Prostate gland (tissue), 2 donors: Measurements from ENCODE around the gene FARP2. TPM values are rescaled to one million over a fixed set of nuclear protein-coding genes. Genes with fewer than 3 reads are reported as not detected.

Experiments
- DNase-seq: peaks from one replicate; pipeline ENCODE4 v3.0.0-alpha.2; 2019; ENCODE audit warnings: low spot score
- H3K27ac ChIP-seq, 2 donors: fragments of 200-600 bp; sonication (generic); 2 replicates each; pipeline ENCODE4 v1.5.1; 2017 to 2019
- H3K27me3 ChIP-seq: fragments of 200-600 bp; sonication (generic); replicated peaks from 2 replicates; pipeline ENCODE4 v1.5.1; 2019; ENCODE audit not compliant: insufficient read depth
- H3K36me3 ChIP-seq, 2 donors: fragments of 200-600 bp; sonication (generic); 1 replicate in 1 of 2; 2 replicates in 1 of 2; pipeline versions ENCODE4 v1.5.1 to v1.8.1; 2017 to 2019
- H3K4me1 ChIP-seq: fragments of 200-600 bp; sonication (generic); replicated peaks from 2 replicates; pipeline ENCODE4 v1.5.1; 2019
- H3K4me3 ChIP-seq, 2 donors: fragments of 200-600 bp; sonication (generic); 2 replicates each; pipeline ENCODE4 v1.5.1; 2017 to 2019
- H3K9me3 ChIP-seq: fragments of 200-600 bp; sonication (generic); 2 replicates; pipeline ENCODE4 v1.5.1; 2017
- POLR2A ChIP-seq: fragments of 450-650 bp; IDR thresholded peaks from one replicate; pipeline ENCODE4 v1.6.1; 2016; ENCODE audit warnings: antibody characterized with exemption, mild to moderate bottlenecking
- POLR2AphosphoS5 ChIP-seq: sonication (generic); formaldehyde crosslinking; IDR thresholded peaks from one replicate; pipeline ENCODE4 v1.6.1; 2017; ENCODE audit warnings: antibody characterized with exemption
- WGBS: methylation state at CpG from one replicate; pipeline ENCODE4 v1.1.5; 2018; 5-methylcytosine and 5-hydroxymethylcytosine counted together
- intact Hi-C: fragments of 100-400 bp; cut with DNase I; formaldehyde crosslinking; loops from one replicate; pipeline ENCODE4 v1.14.2; 2022
- total RNA-seq, 2 donors: library from RNA; depleted of rRNA; stranded (reverse); fragments of >200 nt; gene quantifications; one replicate each; pipeline ENCODE4 v1.1.0, GENCODE V29; 2016
- TF ChIP-seq, protein P1 (sequence below), 4 experiments: fragments of 200-600 bp in 2 of 4; fragments of 450-650 bp in 2 of 4; sonication (generic) in 2 of 4; IDR thresholded peaks; 1 replicate in 3 of 4; 2 replicates in 1 of 4; pipeline ENCODE4 v1.5.1; 2016 to 2019; ENCODE audit warnings: antibody characterized with exemption in 4 of 4, mild to moderate bottlenecking in 2 of 4, moderate library complexity in 2 of 4

FARP2 gene
- total RNA-seq, 2 donors from 2014 or later, result 32.4 to 35.9 TPM

DNA sequence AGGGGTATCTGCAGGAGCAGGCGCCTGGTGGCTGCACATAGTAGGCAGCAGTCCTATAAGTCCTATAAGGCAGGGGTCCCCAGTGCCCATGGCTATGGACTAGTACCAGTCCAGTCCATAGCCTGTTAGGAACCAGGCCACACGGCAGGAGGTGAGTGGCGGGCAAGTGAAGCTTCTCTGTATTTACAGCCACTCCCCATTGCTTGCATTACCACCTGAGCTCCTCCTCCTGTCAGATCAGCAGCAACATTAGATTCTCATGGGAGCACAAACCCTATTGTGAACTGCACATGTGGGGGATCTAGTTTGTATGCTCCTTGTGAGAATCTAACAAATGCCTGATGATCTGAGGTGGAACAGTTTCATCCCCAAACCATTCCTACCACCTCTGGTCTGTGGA lies 119.2 kb downstream of the FARP2 start:
- H3K4me1 ChIP-seq, result no peaks in the 10 kb centered on the region
- 74% methylated on average over 3 of the region's 3 CpGs for WGBS
- H3K36me3 ChIP-seq, result no peaks in the 10 kb centered on the region
- DNase-seq, result no peak
- no peaks in the 10 kb centered on the region for H3K27me3 ChIP-seq
- H3K4me3 ChIP-seq, result no peak overlapping the region
- intact Hi-C loops, result no loop called here
- H3K27ac ChIP-seq, result no peak overlapping the region
- TF ChIP-seq, protein P1, sequence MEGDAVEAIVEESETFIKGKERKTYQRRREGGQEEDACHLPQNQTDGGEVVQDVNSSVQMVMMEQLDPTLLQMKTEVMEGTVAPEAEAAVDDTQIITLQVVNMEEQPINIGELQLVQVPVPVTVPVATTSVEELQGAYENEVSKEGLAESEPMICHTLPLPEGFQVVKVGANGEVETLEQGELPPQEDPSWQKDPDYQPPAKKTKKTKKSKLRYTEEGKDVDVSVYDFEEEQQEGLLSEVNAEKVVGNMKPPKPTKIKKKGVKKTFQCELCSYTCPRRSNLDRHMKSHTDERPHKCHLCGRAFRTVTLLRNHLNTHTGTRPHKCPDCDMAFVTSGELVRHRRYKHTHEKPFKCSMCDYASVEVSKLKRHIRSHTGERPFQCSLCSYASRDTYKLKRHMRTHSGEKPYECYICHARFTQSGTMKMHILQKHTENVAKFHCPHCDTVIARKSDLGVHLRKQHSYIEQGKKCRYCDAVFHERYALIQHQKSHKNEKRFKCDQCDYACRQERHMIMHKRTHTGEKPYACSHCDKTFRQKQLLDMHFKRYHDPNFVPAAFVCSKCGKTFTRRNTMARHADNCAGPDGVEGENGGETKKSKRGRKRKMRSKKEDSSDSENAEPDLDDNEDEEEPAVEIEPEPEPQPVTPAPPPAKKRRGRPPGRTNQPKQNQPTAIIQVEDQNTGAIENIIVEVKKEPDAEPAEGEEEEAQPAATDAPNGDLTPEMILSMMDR (IDR thresholded peaks at IDR 0.05), result no peak
- TF ChIP-seq POLR2AphosphoS5 (no peak), POLR2A (no peak)
- no peaks in the 10 kb centered on the region for H3K9me3 ChIP-seq

DNA sequence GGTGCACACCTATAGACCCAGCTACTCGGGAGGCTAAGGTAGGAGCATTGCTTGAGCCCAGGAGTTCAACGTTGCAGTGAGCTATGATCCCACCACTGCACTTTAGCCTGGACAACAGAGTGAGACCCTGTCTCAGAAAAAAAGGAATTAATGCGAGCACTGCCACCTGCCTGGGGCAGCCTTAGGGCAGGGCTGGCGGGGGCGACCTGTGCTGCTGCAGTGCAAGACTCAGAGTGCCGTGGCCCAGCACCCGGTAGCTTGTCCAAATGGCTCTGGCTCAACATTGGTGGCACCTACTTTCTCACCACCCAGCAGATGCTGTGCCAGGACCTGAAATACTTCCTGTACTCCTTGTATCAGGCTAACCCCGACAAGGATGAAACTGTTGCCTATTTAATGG lies 122.1 kb downstream of the FARP2 start:
- no peaks in the 10 kb centered on the region for H3K27me3 ChIP-seq
- no peaks in the 10 kb centered on the region for H3K9me3 ChIP-seq
- intact Hi-C loops, result no loop called here
- TF ChIP-seq POLR2A, result no peak
- TF ChIP-seq, protein P1 (IDR thresholded peaks at IDR 0.05), result no peak
- no peak for TF ChIP-seq POLR2AphosphoS5
- H3K4me1 ChIP-seq, result no peaks in the 10 kb centered on the region
- 95% methylated on average over 8 of the region's 8 CpGs for WGBS
- no peak overlapping the region for H3K4me3 ChIP-seq
- no peaks in the 10 kb centered on the region for H3K36me3 ChIP-seq
- H3K27ac ChIP-seq, result no peak overlapping the region
- no peak for DNase-seq

DNA sequence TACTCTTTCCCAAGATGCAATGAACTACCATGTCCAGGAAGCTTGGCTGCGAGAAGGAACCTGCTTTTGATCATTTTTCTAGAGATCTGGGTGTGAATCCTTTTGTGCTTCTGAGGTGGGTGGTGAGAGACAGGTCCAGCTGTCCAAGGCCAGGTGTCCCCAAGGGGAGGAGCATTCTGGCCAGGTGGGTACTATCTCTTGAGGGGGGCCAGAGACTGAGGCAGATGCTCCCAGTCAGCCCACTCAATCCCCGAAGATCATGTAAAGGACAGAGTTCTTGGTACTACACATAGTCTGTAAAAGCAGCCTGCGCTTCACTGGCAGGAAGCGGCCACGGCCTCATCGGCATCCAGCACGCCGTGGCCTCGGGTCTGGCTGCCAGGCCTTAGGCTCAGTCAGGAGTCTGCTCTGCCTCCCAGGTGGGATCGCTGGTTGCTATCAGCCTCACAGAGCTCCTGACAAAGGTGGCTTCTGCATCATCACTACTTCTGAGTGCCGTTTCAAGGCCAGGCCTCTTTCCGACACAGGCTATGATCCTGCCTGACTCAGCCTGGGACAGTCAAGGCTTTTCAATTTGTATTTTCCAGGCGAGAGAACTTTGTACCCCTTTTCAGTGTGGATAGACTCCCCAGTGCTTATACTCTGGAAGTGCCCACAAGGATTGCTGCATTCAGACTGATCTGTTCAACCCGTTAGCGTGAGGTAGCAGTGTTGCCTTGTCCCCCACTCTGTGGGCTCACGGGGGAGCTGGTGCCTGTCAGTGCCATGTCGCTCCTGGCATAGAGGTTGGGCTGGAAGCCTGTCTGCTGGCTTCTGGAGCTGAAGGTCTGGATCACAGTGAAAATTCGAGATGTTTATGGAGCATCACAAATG lies 123.2 kb downstream of the FARP2 start:
- WGBS, result 91% methylated on average over 17 of the region's 18 CpGs
- H3K36me3 ChIP-seq, result no peaks in the 10 kb centered on the region
- no peak for DNase-seq
- no peak overlapping the region for H3K27ac ChIP-seq
- no peaks in the 10 kb centered on the region for H3K27me3 ChIP-seq
- no peak overlapping the region for H3K4me3 ChIP-seq
- no peak for TF ChIP-seq POLR2AphosphoS5
- no peak for TF ChIP-seq POLR2A
- TF ChIP-seq, protein P1 (IDR thresholded peaks at IDR 0.05), result no peak
- no peaks in the 10 kb centered on the region for H3K4me1 ChIP-seq
- intact Hi-C loops, result no loop called here
- H3K9me3 ChIP-seq, result no peaks in the 10 kb centered on the region

DNA sequence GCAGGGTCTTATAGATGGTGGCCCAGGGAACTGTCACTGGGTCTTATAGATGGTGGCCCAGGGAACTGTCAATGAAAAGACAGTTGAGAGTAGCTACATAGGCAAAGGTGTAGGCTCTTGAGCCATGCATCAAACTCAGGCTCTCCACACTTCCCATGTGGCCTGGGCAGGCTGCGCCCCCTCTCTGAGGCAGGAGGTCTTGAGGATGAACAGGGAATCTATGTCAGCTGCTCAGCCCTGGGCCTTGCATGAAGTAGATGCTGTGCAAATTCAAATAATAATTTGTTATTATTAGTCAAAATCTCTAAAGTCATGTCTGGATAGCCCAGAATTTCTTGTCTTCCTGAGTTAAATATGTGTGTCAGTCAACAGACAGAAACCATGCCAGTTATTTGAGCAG lies 125.6 kb downstream of the FARP2 start:
- H3K9me3 ChIP-seq, result no peaks in the 10 kb centered on the region
- H3K4me3 ChIP-seq, result no peak overlapping the region
- no peaks in the 10 kb centered on the region for H3K4me1 ChIP-seq
- intact Hi-C loops, result no loop called here
- no peaks in the 10 kb centered on the region for H3K27me3 ChIP-seq
- TF ChIP-seq, protein P1 (IDR thresholded peaks at IDR 0.05), result no peak
- TF ChIP-seq POLR2AphosphoS5, result no peak
- TF ChIP-seq POLR2A, result no peak
- 100% methylated on average over 1 of the region's 1 CpG for WGBS
- H3K27ac ChIP-seq, result no peak overlapping the region
- no peak for DNase-seq
- H3K36me3 ChIP-seq, result no peaks in the 10 kb centered on the region
